Uterus (tissue), 2 donors: ENCODE measurements around the gene BBLN.

ENCODE experiments used
- CTCF ChIP-seq, 4 experiments: fragments of 200-600 bp in 2 of 4; fragments of 450-650 bp in 2 of 4; sonication (generic) in 2 of 4; IDR thresholded peaks; one replicate each; pipeline ENCODE4 v1.5.1; 2016 to 2019; ENCODE audit warnings: antibody characterized with exemption in 4 of 4, mild to moderate bottlenecking in 2 of 4, moderate library complexity in 1 of 4
- POLR2A ChIP-seq, 2 donors: fragments of 450-650 bp; IDR thresholded peaks; one replicate each; pipeline ENCODE4 v1.6.1; 2016; ENCODE audit warnings: antibody characterized with exemption in 2 of 2, mild to moderate bottlenecking in 1 of 2, moderate library complexity in 1 of 2

GRCh38 chr9:128139621-128140020 is 20.4 kb upstream of the BBLN start:
- no peak for TF ChIP-seq CTCF (IDR thresholded peaks at IDR 0.05)
- TF ChIP-seq POLR2A (IDR thresholded peaks at IDR 0.05) = no peak
